DOHH2 (cell line): ENCODE results near the gene ZNF205.

Source experiments
- H3F3A ChIP-seq: fragments of 200-600 bp; sonication (generic), shearing (Covaris generic); 2 replicates; pipeline ENCODE4 v1.6.0; 2016; ENCODE audit warnings: antibody characterized with exemption, mild to moderate bottlenecking; ENCODE audit not compliant: control insufficient read depth, insufficient read depth
- H3K27ac ChIP-seq: fragments of 200-600 bp; sonication (generic); 2 replicates; pipeline ENCODE4 v1.5.1; 2014; ENCODE audit warnings: low read depth, mild to moderate bottlenecking, low read length, moderate library complexity
- H3K27me3 ChIP-seq: fragments of 200-600 bp; sonication (generic); 2 replicates; pipeline ENCODE4 v1.6.1; 2014; ENCODE audit warnings: mild to moderate bottlenecking, low read length, mixed read lengths; ENCODE audit not compliant: control insufficient read depth
- H3K36me3 ChIP-seq: fragments of 200-600 bp; sonication (generic); 2 replicates; pipeline ENCODE4 v1.6.1; 2014; ENCODE audit warnings: mild to moderate bottlenecking, low read length, moderate library complexity, mixed read lengths; ENCODE audit not compliant: control insufficient read depth
- H3K4me1 ChIP-seq: fragments of 200-600 bp; sonication (generic); 2 replicates; pipeline ENCODE4 v1.6.1; 2014; ENCODE audit warnings: mild to moderate bottlenecking, low read length, mixed read lengths; ENCODE audit not compliant: control insufficient read depth
- H3K4me2 ChIP-seq: fragments of 200-600 bp; sonication (generic); 2 replicates; pipeline ENCODE4 v1.6.0; 2014; ENCODE audit warnings: mild to moderate bottlenecking, low read length, moderate library complexity
- H3K4me3 ChIP-seq: fragments of 200-600 bp; sonication (generic); 2 replicates; pipeline ENCODE4 v1.5.1; 2014; ENCODE audit warnings: mild to moderate bottlenecking, low read length, mixed read lengths
- H3K79me2 ChIP-seq: fragments of 200-600 bp; sonication (generic); 2 replicates; pipeline ENCODE4 v1.6.1; 2014; ENCODE audit warnings: mild to moderate bottlenecking, low read length, mixed read lengths; ENCODE audit not compliant: control insufficient read depth
- H3K9me2 ChIP-seq: fragments of 200-600 bp; sonication (generic); replicated peaks from 2 replicates; pipeline ENCODE4 v1.6.1; 2014; ENCODE audit warnings: mild to moderate bottlenecking, low read length, mixed read lengths; ENCODE audit not compliant: control insufficient read depth
- H3K9me3 ChIP-seq: fragments of 200-600 bp; sonication (generic); 2 replicates; pipeline ENCODE4 v1.6.1; 2014; ENCODE audit warnings: antibody characterized with exemption, low read length, mixed read lengths; ENCODE audit not compliant: control insufficient read depth, insufficient read depth
- H4K20me1 ChIP-seq: fragments of 200-600 bp; sonication (generic); 2 replicates; pipeline ENCODE4 v1.6.0; 2014; ENCODE audit warnings: low read depth, mild to moderate bottlenecking, antibody characterized with exemption, low read length, moderate library complexity; ENCODE audit not compliant: control insufficient read depth, insufficient read depth
- EZH2phosphoT487 ChIP-seq: fragments of 200-600 bp; sonication (generic); IDR thresholded peaks from 2 replicates; pipeline ENCODE4 v1.6.1; 2017; ENCODE audit warnings: borderline replicate concordance, mild to moderate bottlenecking, antibody characterized with exemption, low read length, moderate library complexity, mixed read lengths
- TF ChIP-seq, protein P1 (sequence below): fragments of 200-600 bp; sonication (generic); IDR thresholded peaks from one replicate; pipeline ENCODE4 v1.5.1; 2014; ENCODE audit warnings: antibody characterized with exemption, mild to moderate bottlenecking, low read depth, low read length; ENCODE audit not compliant: poor library complexity, severe bottlenecking

The ZNF205 gene

GRCh38 chr16:3157229-3158025, 45.0 kb downstream of the ZNF205 start:
- H3F3A ChIP-seq: peaks cover 25% of the 10 kb centered on the region
- peak overlapping the region; percentile 92 for H3K4me2 ChIP-seq
- peaks cover 33% of the 10 kb centered on the region for H3K4me1 ChIP-seq
- H3K4me3 ChIP-seq: peak overlapping the region; percentile 91
- TF ChIP-seq, protein P1, sequence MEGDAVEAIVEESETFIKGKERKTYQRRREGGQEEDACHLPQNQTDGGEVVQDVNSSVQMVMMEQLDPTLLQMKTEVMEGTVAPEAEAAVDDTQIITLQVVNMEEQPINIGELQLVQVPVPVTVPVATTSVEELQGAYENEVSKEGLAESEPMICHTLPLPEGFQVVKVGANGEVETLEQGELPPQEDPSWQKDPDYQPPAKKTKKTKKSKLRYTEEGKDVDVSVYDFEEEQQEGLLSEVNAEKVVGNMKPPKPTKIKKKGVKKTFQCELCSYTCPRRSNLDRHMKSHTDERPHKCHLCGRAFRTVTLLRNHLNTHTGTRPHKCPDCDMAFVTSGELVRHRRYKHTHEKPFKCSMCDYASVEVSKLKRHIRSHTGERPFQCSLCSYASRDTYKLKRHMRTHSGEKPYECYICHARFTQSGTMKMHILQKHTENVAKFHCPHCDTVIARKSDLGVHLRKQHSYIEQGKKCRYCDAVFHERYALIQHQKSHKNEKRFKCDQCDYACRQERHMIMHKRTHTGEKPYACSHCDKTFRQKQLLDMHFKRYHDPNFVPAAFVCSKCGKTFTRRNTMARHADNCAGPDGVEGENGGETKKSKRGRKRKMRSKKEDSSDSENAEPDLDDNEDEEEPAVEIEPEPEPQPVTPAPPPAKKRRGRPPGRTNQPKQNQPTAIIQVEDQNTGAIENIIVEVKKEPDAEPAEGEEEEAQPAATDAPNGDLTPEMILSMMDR: no peak
- no peak; the same call in 1 of the 2 replicates for TF ChIP-seq EZH2phosphoT487
- H3K9me2 ChIP-seq: no peaks in the 10 kb centered on the region
- no peaks in the 10 kb centered on the region for H3K79me2 ChIP-seq
- H3K27ac ChIP-seq: no peak overlapping the region
- peaks cover 32% of the 10 kb centered on the region for H3K27me3 ChIP-seq
- no peaks in the 10 kb centered on the region for H3K9me3 ChIP-seq
- no peaks in the 10 kb centered on the region for H4K20me1 ChIP-seq
- no peaks in the 10 kb centered on the region for H3K36me3 ChIP-seq

DNA sequence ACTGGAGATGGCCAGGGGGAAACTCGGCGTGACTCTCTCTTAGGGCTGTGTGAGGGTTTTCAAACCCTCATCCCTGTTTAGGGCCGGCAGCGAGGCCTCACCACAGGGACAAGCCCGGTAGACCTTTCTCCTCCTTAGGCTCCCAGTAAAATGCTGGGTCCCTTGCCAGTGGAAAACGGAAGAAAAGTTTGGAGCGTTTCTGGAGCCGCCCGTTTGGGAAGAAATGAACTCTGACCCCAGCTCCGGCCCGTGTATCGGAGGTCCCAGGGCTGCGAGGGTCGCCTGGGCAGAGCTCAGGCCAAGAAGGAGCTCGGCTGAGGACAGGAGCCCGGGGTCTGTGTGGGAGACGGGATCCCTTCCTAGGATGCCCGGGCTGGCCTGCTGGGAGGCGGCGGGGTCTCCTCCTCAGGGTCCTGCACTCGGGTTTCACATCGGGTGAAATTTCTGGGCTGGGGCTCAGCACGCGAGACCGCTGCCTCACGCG, 45.7 kb downstream of the ZNF205 start:
- Histone ChIP-seq H3K79me2 (no peaks in the 10 kb centered on the region), H3K9me2 (no peaks in the 10 kb centered on the region), H3K9me3 (no peaks in the 10 kb centered on the region), H3K36me3 (no peaks in the 10 kb centered on the region), H3F3A (peaks cover 19% of the 10 kb centered on the region), H4K20me1 (no peaks in the 10 kb centered on the region), H3K4me2 (peak overlapping the region; percentile 92), H3K27me3 (peaks cover 29% of the 10 kb centered on the region), H3K27ac (no peak overlapping the region), H3K4me1 (peaks cover 30% of the 10 kb centered on the region), H3K4me3 (peak overlapping the region; percentile 91)
- TF ChIP-seq, protein P1: no peak
- TF ChIP-seq EZH2phosphoT487: no peak

- no peaks in the 10 kb centered on the region for H3K9me2 ChIP-seq
- H3K4me3 ChIP-seq: peak overlapping the region; percentile 91
- peaks cover 29% of the 10 kb centered on the region for H3K27me3 ChIP-seq
- peaks cover 16% of the 10 kb centered on the region for H3F3A ChIP-seq
- TF ChIP-seq, protein P1: no peak
- no peak for TF ChIP-seq EZH2phosphoT487
- peaks cover 30% of the 10 kb centered on the region for H3K4me1 ChIP-seq
- peak overlapping the region; percentile 92 for H3K4me2 ChIP-seq
- H3K36me3 ChIP-seq: no peaks in the 10 kb centered on the region
- peak overlapping the region; percentile 16; the same call in 1 of the 2 replicates for H3K27ac ChIP-seq
- H3K79me2 ChIP-seq: no peaks in the 10 kb centered on the region
- no peaks in the 10 kb centered on the region for H4K20me1 ChIP-seq
- H3K9me3 ChIP-seq: no peaks in the 10 kb centered on the region
Observed at GRCh38 chr16:3158510-3159314, 46.3 kb downstream of the ZNF205 start.
